ENCODE results near the gene GSPT1. TPM values are rescaled to one million over a fixed set of nuclear protein-coding genes. Genes with fewer than 3 reads are reported as not detected.

GSPT1 gene
- total and polyA plus RNA-seq, 2 donors, result 46.5 to 47.7 TPM

GRCh38 chr16:11901091-11901490 lies 14.7 kb downstream of the GSPT1 start:
- Histone ChIP-seq H3K4me1 (ENCODE audit: control insufficient read depth in 2 of 2, insufficient read depth in 2 of 2, low read length in 2 of 2) (no peaks in the 10 kb centered on the region), H3K9me3 (ENCODE audit: control insufficient read depth in 2 of 2, insufficient read depth in 1 of 2, low read length in 1 of 2) (no peaks in the 10 kb centered on the region), H3K36me3 (ENCODE audit: control insufficient read depth in 2 of 2, insufficient read depth in 2 of 2, low read length in 1 of 2) (peaks cover 5 to 26% of the 10 kb centered on the region in 2 donors), H3K27ac (ENCODE audit: low read depth in 1 of 2, low read length in 1 of 2) (no peak overlapping the region), H3K4me3 (ENCODE audit: low read length in 2 of 2) (no peak overlapping the region), H3K27me3 (ENCODE audit: control insufficient read depth in 2 of 2, insufficient read depth in 1 of 2, low read length in 1 of 2) (no peaks in the 10 kb centered on the region)
- DNase-seq (ENCODE audit: low read depth in 6 of 9, low spot score in 9 of 9), result no peak
- WGBS, result 92% methylated on average over 3 of the region's 3 CpGs

GRCh38 chr16:11896486-11897176 lies 19.1 kb downstream of the GSPT1 start:
- Histone ChIP-seq H3K4me3 (ENCODE audit: low read length in 2 of 2) (no peak overlapping the region), H3K4me1 (ENCODE audit: control insufficient read depth in 2 of 2, insufficient read depth in 2 of 2, low read length in 2 of 2) (no peaks in the 10 kb centered on the region), H3K27ac (ENCODE audit: low read depth in 1 of 2, low read length in 1 of 2) (no peak overlapping the region), H3K27me3 (ENCODE audit: control insufficient read depth in 2 of 2, insufficient read depth in 1 of 2, low read length in 1 of 2) (no peaks in the 10 kb centered on the region), H3K9me3 (ENCODE audit: control insufficient read depth in 2 of 2, insufficient read depth in 1 of 2, low read length in 1 of 2) (no peaks in the 10 kb centered on the region), H3K36me3 (ENCODE audit: control insufficient read depth in 2 of 2, insufficient read depth in 2 of 2, low read length in 1 of 2) (peaks cover 14 to 31% of the 10 kb centered on the region in 2 donors)
- no peak for DNase-seq (ENCODE audit: low read depth in 6 of 9, low spot score in 9 of 9)
- WGBS, result 97% methylated on average over 5 of the region's 5 CpGs

- no peak for DNase-seq (ENCODE audit: low read depth in 6 of 9, low spot score in 9 of 9)
- WGBS, result 96% methylated on average over 2 of the region's 2 CpGs
- H3K27ac ChIP-seq (ENCODE audit: low read depth in 1 of 2, low read length in 1 of 2), result no peak overlapping the region
- no peaks in the 10 kb centered on the region for H3K27me3 ChIP-seq (ENCODE audit: control insufficient read depth in 2 of 2, insufficient read depth in 1 of 2, low read length in 1 of 2)
- H3K36me3 ChIP-seq (ENCODE audit: control insufficient read depth in 2 of 2, insufficient read depth in 2 of 2, low read length in 1 of 2), result peaks cover 21 to 42% of the 10 kb centered on the region in 2 donors
- no peak overlapping the region for H3K4me3 ChIP-seq (ENCODE audit: low read length in 2 of 2)
- no peaks in the 10 kb centered on the region for H3K4me1 ChIP-seq (ENCODE audit: control insufficient read depth in 2 of 2, insufficient read depth in 2 of 2, low read length in 2 of 2)
- no peaks in the 10 kb centered on the region for H3K9me3 ChIP-seq (ENCODE audit: control insufficient read depth in 2 of 2, insufficient read depth in 1 of 2, low read length in 1 of 2)
These were observed 22.2 kb downstream of the GSPT1 start for GRCh38 chr16:11893571-11893970.

GRCh38 chr16:11892761-11893160 lies 23.0 kb downstream of the GSPT1 start:
- Histone ChIP-seq H3K4me3 (ENCODE audit: low read length in 2 of 2) (no peak overlapping the region), H3K9me3 (ENCODE audit: control insufficient read depth in 2 of 2, insufficient read depth in 1 of 2, low read length in 1 of 2) (no peaks in the 10 kb centered on the region), H3K27me3 (ENCODE audit: control insufficient read depth in 2 of 2, insufficient read depth in 1 of 2, low read length in 1 of 2) (no peaks in the 10 kb centered on the region), H3K4me1 (ENCODE audit: control insufficient read depth in 2 of 2, insufficient read depth in 2 of 2, low read length in 2 of 2) (no peaks in the 10 kb centered on the region), H3K27ac (ENCODE audit: low read depth in 1 of 2, low read length in 1 of 2) (no peak overlapping the region), H3K36me3 (ENCODE audit: control insufficient read depth in 2 of 2, insufficient read depth in 2 of 2, low read length in 1 of 2) (peaks cover 25 to 45% of the 10 kb centered on the region in 2 donors)
- WGBS, result 73% methylated on average over 4 of the region's 4 CpGs
- no peak for DNase-seq (ENCODE audit: low read depth in 6 of 9, low spot score in 9 of 9)

GRCh38 chr16:11890231-11890965 lies 25.4 kb downstream of the GSPT1 start:
- H3K4me1 ChIP-seq (ENCODE audit: control insufficient read depth in 2 of 2, insufficient read depth in 2 of 2, low read length in 2 of 2), result no peaks in the 10 kb centered on the region
- H3K27me3 ChIP-seq (ENCODE audit: control insufficient read depth in 2 of 2, insufficient read depth in 1 of 2, low read length in 1 of 2), result no peaks in the 10 kb centered on the region
- H3K27ac ChIP-seq (ENCODE audit: low read depth in 1 of 2, low read length in 1 of 2), result no peak overlapping the region
- H3K36me3 ChIP-seq (ENCODE audit: control insufficient read depth in 2 of 2, insufficient read depth in 2 of 2, low read length in 1 of 2), result peaks cover 29 to 54% of the 10 kb centered on the region in 2 donors
- DNase-seq (ENCODE audit: low read depth in 6 of 9, low spot score in 9 of 9), result no peak
- H3K9me3 ChIP-seq (ENCODE audit: control insufficient read depth in 2 of 2, insufficient read depth in 1 of 2, low read length in 1 of 2), result no peaks in the 10 kb centered on the region
- 88% methylated on average over 5 of the region's 5 CpGs for WGBS
- no peak overlapping the region for H3K4me3 ChIP-seq (ENCODE audit: low read length in 2 of 2)

- 97% methylated on average over 6 of the region's 6 CpGs for WGBS
- H3K27me3 ChIP-seq (ENCODE audit: control insufficient read depth in 2 of 2, insufficient read depth in 1 of 2, low read length in 1 of 2), result no peaks in the 10 kb centered on the region
- H3K9me3 ChIP-seq (ENCODE audit: control insufficient read depth in 2 of 2, insufficient read depth in 1 of 2, low read length in 1 of 2), result no peaks in the 10 kb centered on the region
- H3K4me3 ChIP-seq (ENCODE audit: low read length in 2 of 2), result no peak overlapping the region
- DNase-seq (ENCODE audit: low read depth in 6 of 9, low spot score in 9 of 9), result no peak
- no peak overlapping the region for H3K27ac ChIP-seq (ENCODE audit: low read depth in 1 of 2, low read length in 1 of 2)
- no peaks in the 10 kb centered on the region for H3K4me1 ChIP-seq (ENCODE audit: control insufficient read depth in 2 of 2, insufficient read depth in 2 of 2, low read length in 2 of 2)
- H3K36me3 ChIP-seq (ENCODE audit: control insufficient read depth in 2 of 2, insufficient read depth in 2 of 2, low read length in 1 of 2), result peaks cover 23 to 58% of the 10 kb centered on the region in 2 donors
These were observed 28.9 kb downstream of the GSPT1 start for GRCh38 chr16:11886881-11887280.

- no peaks in the 10 kb centered on the region for H3K9me3 ChIP-seq (ENCODE audit: control insufficient read depth in 2 of 2, insufficient read depth in 1 of 2, low read length in 1 of 2)
- no peak overlapping the region for H3K4me3 ChIP-seq (ENCODE audit: low read length in 2 of 2)
- peaks cover 36 to 64% of the 10 kb centered on the region in 2 donors for H3K36me3 ChIP-seq (ENCODE audit: control insufficient read depth in 2 of 2, insufficient read depth in 2 of 2, low read length in 1 of 2)
- 99% methylated on average over 5 of the region's 5 CpGs for WGBS
- DNase-seq (ENCODE audit: low read depth in 6 of 9, low spot score in 9 of 9), result no peak
- H3K4me1 ChIP-seq (ENCODE audit: control insufficient read depth in 2 of 2, insufficient read depth in 2 of 2, low read length in 2 of 2), result no peaks in the 10 kb centered on the region
- no peak overlapping the region for H3K27ac ChIP-seq (ENCODE audit: low read depth in 1 of 2, low read length in 1 of 2)
- no peaks in the 10 kb centered on the region for H3K27me3 ChIP-seq (ENCODE audit: control insufficient read depth in 2 of 2, insufficient read depth in 1 of 2, low read length in 1 of 2)
These were observed 31.7 kb downstream of the GSPT1 start for GRCh38 chr16:11884035-11884434.

- no peak for DNase-seq (ENCODE audit: low read depth in 6 of 9, low spot score in 9 of 9)
- 94% methylated on average over 5 of the region's 5 CpGs for WGBS
- Histone ChIP-seq H3K4me1 (ENCODE audit: control insufficient read depth in 2 of 2, insufficient read depth in 2 of 2, low read length in 2 of 2) (no peaks in the 10 kb centered on the region), H3K36me3 (ENCODE audit: control insufficient read depth in 2 of 2, insufficient read depth in 2 of 2, low read length in 1 of 2) (peaks cover 42 to 69% of the 10 kb centered on the region in 2 donors), H3K9me3 (ENCODE audit: control insufficient read depth in 2 of 2, insufficient read depth in 1 of 2, low read length in 1 of 2) (no peaks in the 10 kb centered on the region), H3K4me3 (ENCODE audit: low read length in 2 of 2) (no peak overlapping the region), H3K27me3 (ENCODE audit: control insufficient read depth in 2 of 2, insufficient read depth in 1 of 2, low read length in 1 of 2) (no peaks in the 10 kb centered on the region), H3K27ac (ENCODE audit: low read depth in 1 of 2, low read length in 1 of 2) (no peak overlapping the region)
These were observed 35.7 kb downstream of the GSPT1 start for GRCh38 chr16:11880007-11880406.

GRCh38 chr16:11877374-11877773 lies 38.4 kb downstream of the GSPT1 start:
- Histone ChIP-seq H3K27me3 (ENCODE audit: control insufficient read depth in 2 of 2, insufficient read depth in 1 of 2, low read length in 1 of 2) (no peaks in the 10 kb centered on the region), H3K4me1 (ENCODE audit: control insufficient read depth in 2 of 2, insufficient read depth in 2 of 2, low read length in 2 of 2) (no peaks in the 10 kb centered on the region), H3K27ac (ENCODE audit: low read depth in 1 of 2, low read length in 1 of 2) (no peak overlapping the region), H3K9me3 (ENCODE audit: control insufficient read depth in 2 of 2, insufficient read depth in 1 of 2, low read length in 1 of 2) (no peaks in the 10 kb centered on the region), H3K4me3 (ENCODE audit: low read length in 2 of 2) (no peak overlapping the region), H3K36me3 (ENCODE audit: control insufficient read depth in 2 of 2, insufficient read depth in 2 of 2, low read length in 1 of 2) (peaks cover 49 to 57% of the 10 kb centered on the region in 2 donors)
- no peak for DNase-seq (ENCODE audit: low read depth in 6 of 9, low spot score in 9 of 9)
- 97% methylated on average over 5 of the region's 5 CpGs for WGBS
